SU-DHL-6 (cell line): Measurements from ENCODE around the gene GPR35.

ENCODE experiments used
- CTCF ChIP-seq: fragments of 200-600 bp; sonication (generic); IDR thresholded peaks from one replicate; pipeline ENCODE4 v1.5.1; 2017; ENCODE audit warnings: antibody characterized with exemption, mild to moderate bottlenecking, low read length, moderate library complexity; ENCODE audit not compliant: insufficient read depth, poor library complexity, severe bottlenecking
- EZH2phosphoT487 ChIP-seq: fragments of 200-600 bp; sonication (generic), shearing (Covaris generic); conservative IDR thresholded peaks from 2 replicates; pipeline ENCODE4 v1.6.1; 2018; ENCODE audit warnings: mild to moderate bottlenecking, antibody characterized with exemption, low read length, moderate library complexity, mixed read lengths

DNA sequence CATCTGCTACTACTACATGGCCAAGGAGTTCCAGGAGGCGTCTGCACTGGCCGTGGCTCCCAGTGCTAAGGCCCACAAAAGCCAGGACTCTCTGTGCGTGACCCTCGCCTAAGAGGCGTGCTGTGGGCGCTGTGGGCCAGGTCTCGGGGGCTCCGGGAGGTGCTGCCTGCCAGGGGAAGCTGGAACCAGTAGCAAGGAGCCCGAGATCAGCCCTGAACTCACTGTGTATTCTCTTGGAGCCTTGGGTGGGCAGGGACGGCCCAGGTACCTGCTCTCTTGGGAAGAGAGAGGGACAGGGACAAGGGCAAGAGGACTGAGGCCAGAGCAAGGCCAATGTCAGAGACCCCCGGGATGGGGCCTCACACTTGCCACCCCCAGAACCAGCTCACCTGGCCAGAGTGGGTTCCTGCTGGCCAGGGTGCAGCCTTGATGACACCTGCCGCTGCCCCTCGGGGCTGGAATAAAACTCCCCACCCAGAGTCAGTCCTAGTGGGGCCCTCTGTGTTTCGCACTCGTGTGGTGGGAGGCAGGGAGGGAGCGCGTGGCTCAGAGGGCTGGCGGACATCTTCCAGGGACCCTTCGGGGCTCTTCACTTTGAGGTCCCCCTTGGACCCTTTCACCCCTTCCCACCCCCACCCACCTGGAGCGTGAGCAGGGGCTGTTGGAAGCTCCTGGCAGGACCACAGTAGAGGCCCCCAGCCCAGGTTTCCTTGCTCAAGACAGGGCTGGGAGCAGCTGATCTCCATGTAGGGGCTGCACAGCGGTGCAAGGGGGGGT, 5.7 kb downstream of the GPR35 start:
- no peak for TF ChIP-seq CTCF
- TF ChIP-seq EZH2phosphoT487 = no peak
